NCI-H1048 (cell line): ENCODE measurements around the gene R3HDM1.
"Not testable (repeated sequence)": the region's sequence is repeated elsewhere in the genome, so short reads cannot be mapped to it uniquely, and the experiment has no call there.

ENCODE experiments used
- DNase-seq: peaks from one replicate; lab custom pipeline; 2025; lab: John Stamatoyannopoulos, UW

The R3HDM1 gene

DNA sequence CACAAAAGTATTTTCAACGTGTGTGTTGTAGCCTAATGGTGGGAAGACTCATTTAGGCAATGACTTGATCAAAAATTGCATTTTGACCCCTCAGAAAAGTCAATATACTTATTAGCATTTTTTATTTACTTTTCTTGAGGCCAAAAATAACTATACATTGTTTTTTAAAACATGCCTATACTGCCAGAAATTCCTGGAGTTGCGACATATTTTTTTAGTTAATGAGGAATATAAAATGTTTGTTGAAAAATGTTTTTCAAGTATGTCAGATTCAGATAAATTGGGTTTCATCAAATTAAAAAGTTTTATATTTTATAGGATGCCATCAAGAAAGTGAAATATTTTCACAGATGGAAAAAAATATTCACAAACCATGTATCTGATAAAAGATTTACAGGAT, 39.6 kb downstream of the R3HDM1 start:
- no peak for DNase-seq

DNA sequence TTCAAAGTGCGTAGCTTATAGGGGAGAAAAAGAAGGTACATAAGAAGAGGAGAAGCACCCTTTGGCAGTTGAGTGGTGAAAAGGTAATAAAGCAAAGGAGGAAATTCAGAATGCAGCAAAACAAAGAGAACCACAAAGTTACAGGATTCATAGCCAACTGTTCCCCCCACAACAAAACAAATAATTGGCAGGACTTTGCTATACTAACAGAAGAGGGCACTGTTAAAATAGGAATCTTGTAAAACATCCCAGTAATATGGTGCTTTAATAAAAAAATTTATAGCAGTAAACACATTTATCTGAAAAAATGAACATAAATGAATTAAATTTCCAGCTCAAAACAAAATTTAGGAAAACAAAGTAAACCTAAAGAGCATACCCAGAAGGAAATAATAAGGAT, 42.3 kb downstream of the R3HDM1 start:
- no peak for DNase-seq

DNA sequence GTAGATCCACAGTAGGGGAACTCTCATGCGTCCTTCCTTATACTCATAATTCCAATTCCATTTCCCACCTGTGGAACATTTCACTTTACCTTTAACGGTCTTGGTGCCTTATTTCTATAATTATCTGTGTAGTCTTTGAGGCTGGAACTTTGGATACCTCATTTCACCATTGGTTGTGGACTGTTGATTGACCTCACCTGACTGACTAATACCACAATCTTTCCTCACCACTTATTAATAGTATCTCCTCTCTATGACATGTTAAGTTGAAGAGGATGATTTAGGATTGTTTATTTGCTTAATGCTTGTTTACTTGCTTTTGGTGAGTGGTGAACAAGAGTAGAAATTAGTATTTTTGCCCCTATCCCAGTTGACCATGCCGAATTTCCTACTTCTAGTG, 50.0 kb downstream of the R3HDM1 start:
- DNase-seq = no peak

DNA sequence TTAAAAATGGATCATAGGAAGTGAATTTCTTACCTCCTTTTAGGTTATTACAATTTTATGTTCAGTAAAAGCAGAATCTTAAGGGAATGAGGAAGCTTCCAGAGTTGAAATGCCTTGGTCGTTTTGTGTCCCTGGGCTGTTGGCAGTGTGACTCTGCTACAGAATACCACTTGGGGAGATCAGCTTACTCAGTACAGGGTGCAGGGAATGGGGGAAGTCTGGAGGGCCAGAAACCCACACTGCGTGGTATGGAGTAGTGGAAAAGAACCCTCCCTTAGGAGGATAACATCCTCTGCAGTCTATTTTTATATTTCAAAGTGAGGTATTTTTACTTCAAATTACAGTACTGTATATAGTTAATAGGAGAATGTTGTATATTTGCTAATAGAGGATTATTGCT, 51.1 kb downstream of the R3HDM1 start:
- no peak for DNase-seq

DNA sequence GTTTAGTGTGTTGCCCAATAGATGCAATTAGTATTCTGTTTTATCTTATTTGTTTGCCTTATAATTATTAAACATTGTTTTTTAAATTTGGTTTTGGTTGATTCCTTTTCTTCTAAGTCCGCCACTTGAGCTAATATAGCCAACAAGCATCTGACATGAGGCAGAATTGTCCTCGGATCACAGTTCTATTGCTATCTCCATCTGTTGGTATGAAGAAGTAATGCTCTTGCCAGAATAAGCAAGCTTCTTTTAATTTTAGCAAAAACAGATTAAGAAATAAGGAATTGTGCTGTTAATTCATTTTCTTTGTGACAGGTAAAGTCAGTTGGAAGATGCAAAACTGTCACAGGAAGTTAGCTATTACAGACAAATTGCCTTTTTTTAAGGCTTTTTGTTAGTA, 54.3 kb downstream of the R3HDM1 start:
- no peak for DNase-seq

DNA sequence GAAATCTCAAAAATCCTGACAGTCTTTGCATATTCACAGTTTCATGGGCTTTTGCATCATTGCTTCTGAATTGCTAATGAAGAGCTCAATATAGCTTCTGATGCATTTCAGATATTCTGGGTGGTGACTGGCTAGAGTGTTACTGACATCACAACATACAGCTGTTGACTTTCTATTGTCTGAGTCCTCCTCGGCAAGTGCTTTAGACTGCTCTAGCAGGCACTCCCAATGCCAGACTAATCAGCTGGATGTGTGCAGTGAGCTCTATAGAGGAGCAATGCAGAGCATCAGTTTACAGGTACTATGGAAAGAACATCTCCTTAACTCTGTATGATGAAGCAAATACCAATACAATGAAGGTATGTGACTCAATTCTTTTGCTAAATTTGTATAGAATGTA, 54.9 kb downstream of the R3HDM1 start:
- no peak for DNase-seq

DNA sequence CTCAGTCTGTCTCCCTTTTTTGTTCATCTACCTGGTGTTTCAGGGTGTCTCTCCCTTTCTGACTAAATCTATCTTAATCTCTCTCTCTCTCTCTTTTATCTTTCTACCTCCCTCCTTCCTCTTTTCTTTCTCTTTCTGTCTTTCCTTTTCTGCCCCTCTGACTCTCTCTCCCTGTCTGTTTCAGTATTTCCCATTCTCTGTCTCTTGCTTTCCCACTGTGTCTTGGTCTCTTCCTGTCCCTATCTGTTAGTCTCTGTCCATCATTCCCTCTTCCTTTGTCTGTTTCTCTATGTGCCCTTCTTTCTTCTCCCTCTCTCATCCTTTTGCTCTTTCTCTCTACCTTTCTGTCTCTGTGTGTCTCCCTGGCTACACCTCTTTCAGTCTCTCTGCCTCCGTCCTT, 56.7 kb downstream of the R3HDM1 start:
- no peak for DNase-seq

DNA sequence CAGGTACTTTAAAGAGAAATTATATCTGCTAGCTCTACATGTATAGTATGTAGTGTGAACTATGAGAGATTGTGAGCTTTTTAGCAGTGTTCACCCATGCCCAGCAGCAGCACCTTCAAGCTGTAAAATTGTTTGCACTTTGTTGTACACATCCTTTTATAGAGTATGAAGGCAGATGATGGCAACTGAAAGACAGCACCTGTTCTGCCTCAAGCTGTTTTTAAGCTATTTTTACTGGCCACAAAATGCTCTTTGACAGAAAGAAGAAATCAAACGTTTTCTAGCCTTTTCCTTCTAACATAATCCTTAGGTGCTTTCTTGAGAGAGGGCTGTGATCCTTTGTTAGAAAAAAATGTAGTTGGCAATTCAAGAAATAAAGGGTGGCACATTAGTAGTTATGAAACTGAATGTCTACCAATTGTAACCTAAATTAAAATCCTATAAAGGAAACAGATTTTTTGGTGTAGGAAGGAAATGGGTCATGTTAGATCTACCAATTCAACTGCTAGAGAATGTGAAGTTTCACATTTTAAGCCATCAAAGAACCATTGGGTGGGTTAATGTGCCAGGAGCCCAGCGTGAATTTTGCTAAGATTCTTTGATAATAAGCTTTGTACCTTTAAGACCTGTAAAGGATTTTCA, 59.5 kb downstream of the R3HDM1 start:
- DNase-seq = no peak

DNA sequence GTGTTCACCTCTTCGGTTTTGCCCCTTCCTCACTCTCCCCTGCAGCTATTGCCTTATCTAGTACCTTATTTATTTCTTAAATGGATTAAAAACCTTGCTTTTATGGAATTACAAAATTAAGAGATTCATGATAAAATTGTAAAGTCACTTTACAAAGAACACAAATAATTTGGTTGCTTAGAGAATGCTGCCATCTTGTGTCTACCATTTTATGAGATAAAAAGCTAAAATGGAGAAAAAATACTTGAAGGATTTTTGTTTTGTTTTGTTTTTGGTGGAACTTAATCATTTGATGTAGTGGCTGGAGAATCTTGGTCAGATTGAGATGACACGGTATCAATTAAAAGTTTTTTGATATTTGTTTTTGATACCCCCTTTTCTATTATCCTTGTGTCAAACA, 69.6 kb downstream of the R3HDM1 start:
- no peak for DNase-seq

DNA sequence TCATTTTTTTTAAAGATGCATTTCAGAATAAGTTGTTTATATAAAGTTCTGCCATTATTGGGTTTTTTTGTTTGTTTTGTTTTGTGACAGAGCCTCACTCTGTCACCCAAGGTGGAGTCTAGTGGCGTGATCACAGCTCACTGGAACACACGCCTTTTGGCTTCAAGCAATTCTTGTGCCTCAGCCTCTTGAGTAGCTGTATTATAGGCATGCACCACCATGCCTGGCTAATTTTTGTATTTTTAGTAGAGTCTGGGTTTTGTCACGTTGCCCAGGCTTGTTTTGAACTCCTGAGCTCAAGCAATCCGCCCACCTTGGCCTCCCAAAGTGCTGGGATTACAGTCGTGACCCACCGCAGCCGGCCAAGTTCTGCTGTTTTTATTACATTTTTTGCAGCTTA, 72.3 kb downstream of the R3HDM1 start:
- DNase-seq = no peak

DNA sequence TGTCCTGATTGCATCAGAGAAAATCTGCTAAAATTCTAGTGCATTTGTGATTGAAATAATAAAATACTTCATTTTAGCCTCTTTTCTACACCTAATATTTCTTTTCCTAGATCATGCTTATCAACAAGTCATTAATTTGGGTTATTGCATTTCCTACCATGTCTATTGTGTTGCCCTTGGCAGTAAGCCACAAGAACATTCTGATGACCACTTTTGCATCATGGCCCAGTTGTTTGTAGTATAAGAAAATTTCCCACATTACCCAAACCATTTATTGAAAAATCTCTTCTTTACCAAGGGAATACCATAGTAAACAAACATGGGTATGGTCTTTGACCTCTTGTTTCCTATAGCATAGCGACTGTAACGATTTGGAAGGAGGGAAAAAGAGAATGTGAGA, 76.3 kb downstream of the R3HDM1 start:
- no peak for DNase-seq

DNA sequence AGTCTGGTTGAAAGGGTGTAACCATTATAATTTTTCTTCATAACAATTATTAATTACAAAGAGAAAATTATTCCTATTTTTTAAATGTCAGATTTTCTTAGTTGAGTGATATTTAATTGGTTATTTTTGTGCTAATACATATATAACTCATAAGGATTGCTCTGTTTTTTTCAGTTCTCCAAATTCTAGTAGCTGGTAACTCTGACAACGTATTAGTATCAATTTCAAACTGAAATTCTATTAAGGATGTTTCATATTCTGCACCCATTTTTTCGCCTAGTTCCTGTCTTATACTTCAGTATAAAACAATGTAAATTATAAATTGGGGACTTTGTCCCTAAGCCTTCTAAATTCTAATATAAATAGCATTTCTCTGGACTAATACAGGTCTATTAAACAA, 81.0 kb downstream of the R3HDM1 start:
- DNase-seq = no peak

DNA sequence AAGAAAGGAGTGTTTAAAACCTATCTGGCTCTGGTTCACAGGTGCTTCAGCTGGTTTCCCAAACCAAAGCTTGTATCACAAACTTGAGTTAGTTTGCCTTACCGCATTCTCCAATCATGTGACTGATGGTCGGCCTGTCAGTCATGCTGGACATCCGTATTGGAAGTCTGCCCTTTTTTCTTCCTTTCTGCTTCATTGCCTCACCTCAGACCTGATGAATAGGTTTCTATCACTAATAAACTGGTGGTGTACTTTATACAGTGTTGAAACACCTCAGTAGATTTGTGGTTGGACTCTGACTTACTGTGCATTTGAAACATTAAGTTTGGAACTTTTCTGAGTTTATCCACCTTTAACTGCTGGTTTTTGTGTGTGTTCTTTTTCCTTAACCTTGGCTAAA, 84.1 kb downstream of the R3HDM1 start:
- no peak for DNase-seq

DNA sequence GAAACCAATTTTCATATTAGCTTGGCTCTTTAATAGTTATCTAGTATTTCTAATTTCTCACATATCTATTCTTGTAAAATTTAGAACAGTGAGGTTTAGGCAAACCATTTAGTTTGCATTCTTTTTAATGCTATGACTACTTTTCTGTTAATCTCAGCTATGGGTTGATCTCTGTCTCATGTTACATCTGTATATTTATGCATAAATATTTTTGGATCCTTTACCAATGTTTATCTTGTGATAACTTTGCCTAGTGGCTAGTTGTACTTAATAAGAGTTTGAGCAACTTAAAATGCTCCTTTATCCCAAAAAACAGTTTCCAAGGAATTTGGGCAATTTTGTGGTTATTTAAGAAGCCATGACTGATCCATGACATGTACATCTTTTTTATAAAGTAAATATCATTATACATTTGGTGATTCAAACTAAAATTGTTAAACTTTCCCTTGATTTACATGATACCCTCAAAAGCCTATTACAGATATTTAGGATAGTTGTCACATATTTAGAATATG, 86.3 kb downstream of the R3HDM1 start:
- no peak for DNase-seq

DNA sequence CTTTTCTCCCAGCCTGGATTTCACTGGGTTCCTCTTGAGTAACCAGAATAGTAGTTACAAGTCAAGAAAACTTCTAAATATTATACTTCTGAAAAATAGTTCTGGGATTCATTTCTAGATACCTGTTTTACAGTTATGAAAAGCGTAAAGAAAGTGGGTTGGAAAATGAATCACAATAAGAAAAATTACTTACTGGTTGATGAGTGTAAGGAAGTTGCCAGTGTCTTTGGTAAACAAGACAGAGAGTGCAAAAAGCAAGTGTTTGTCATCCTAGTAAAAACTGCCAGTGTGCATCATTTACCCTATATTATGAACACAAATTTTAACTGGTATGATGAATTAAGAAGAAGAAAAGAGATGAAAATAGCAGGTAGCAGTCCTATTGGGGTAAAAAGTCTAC, 88.9 kb downstream of the R3HDM1 start:
- DNase-seq = no peak

DNA sequence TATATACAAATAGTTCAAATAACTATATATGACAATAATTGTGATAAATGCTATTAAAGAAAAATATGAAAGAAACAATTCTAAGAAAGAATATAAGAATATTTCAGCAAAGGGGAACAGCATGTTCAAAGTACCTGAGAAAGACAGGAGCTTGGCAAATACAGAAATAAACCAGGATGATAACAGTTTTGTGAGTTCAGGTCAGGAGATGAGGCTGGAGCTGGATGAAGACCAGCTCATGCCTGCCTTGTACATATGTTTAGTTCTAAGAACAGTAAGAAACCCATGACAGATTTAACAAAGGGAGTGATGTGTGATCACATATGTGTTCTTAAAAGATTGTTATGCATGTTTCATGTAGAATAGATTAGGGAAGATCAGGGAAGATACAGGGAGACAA, 98.2 kb downstream of the R3HDM1 start:
- DNase-seq = no peak

DNA sequence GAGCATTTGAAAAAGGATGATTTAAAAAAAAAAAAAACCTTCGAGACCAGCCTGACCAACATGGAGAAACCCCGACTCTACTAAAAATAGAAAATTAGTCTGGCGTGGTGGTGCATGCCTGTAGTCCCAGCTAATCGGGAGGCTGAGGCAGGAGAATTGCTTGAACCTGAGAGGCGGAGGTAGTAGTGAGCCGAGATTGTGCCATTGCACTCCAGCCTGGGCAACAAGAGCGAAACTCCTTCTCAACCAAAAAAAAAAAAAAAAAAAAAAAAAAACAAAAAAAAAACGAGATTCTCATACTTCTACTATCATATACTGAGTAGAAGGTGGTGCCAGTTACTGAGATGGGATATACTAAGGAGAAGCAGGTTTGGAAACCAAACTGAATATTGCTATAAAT, 98.8 kb downstream of the R3HDM1 start:
- not testable (repeated sequence) for DNase-seq

DNA sequence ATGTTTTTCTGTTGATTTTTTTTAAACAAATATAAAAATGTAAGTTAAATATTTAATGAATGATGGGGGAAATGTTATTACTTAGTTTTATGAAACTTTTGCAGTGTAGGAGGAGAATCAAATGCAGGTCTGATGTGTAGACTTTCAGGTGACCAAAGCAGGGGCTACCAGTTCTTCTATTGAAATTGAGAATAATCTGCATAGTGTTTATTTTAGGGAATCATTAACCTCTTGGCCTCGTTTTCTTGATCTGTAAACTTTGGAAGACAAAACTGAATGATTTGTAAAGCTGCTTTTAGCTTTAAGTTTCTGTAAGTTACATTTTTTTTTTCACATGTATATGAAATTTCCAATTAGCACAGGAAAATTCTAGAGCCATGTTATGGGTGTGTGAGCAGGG, 99.2 kb downstream of the R3HDM1 start:
- no peak for DNase-seq

DNA sequence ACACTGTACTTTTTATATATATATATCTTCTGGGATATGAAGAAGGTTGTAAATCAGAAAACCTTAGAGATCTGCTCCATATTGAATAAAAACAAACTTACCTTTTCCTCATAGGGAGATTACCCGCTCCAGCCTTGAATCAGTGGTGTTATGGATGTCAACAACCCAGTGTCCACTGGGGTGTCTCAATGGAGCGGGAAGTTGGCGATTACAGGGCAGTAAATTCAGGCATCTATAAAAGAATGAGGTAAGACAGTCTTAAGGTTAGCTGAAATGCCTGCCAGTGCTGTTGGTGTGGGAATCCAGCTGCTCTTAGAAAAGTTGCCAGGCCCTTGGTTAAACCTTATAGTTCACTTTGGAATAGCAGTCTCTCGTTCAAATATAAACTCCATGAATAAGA, 102.3 kb downstream of the R3HDM1 start:
- DNase-seq = no peak

DNA sequence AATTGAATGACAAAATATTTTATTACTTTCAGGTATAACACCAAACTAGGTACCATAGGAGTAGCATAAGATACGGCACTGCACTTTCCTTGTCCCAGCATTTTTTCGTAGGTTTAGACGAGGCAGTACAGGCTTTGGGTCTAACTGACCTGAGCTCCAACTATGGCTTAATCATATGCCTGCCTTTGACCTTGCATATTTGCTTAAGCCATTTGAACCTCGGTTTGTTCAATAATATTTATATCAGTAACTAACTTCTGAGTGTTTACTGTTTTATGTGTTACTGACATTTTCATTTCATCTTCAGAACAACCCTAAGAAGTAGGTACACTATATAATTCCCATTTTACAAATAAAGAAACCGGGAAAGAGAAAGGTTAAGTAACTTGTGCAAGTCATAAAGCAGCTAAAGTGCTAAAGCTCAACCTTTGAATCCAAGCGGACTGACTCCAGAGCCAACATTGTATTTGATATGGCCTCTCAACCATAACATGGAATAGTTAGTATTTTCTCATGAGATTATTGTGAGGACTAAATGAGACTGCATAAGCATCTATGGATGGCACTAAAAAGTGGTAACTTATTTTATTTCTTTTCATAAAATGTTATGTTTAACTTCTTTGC, 104.0 kb downstream of the R3HDM1 start:
- no peak for DNase-seq

DNA sequence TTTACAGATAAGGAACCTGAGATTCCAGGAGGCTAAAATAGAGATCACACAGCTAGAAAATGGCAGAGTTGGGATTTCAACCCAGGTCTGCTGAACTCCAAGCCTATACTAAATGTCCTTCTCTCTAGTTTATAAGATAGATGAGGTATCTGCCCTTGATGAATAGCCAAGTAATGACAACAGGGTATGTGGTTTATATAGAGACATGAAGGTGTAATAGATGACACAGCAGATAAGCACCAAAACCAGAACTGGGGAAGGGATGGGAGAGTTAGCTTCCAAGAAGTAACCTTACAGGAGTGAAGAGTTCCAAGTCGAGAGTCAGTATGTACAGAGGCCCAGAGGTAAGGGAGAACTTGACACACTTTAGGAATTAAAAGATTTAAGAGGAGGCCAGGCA, 105.7 kb downstream of the R3HDM1 start:
- no peak for DNase-seq

DNA sequence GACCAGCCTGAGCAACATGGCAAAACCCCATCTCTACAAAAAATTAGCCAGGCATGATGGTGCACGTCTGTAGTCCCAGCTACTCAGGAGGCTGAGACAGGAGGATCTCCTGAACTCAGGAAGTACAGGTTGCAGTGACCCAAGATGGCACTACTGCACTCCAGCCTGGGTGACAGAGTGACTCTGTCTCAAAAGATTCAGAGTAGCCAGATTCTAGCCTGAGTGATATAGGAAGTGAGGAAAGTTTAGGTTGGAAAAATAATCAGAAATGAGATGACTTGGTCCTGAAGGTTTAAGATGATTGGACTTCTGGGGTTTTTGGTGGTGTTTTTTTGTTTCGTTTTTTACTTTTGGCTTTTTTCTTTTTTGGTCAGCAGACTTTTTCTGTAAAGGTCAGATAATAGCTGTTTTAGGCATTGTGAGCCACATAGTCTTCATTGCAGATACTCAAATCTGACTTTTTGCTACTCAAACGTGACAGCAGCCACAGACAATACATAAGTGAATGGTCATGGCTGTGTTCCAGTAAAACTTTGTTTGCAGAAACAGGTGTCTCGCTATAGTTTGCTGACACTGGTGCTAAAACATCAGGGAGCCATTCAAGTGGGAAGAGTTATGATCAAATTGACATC, 106.3 kb downstream of the R3HDM1 start:
- DNase-seq = no peak

DNA sequence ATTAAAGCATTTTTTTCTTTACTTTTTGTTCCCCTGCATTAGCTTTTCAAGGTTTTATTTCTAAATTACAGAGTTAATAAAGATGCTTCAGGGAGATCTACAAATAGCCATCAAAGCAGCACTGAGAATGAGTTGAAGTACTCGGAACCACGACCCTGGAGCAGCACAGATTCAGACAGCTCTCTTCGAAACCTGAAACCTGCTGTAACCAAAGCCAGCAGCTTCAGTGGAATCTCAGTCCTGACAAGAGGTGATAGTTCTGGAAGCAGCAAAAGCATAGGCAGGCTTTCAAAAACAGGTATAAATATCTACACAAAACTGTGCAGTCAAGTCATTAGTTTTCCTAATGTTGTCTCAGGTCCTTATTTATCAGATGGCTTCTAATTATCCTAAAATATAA, 107.5 kb downstream of the R3HDM1 start:
- DNase-seq = no peak
